Epithelial cell of alveolus of lung (primary cell): ENCODE results near the gene FAM78A. TPM values are rescaled to one million over a fixed set of nuclear protein-coding genes. Genes with fewer than 3 reads are reported as not detected.

ENCODE experiments used
- total RNA-seq: library from RNA; depleted of rRNA; stranded (reverse); fragments of >200 nt; gene quantifications from 2 replicates; pipeline ENCODE4 v1.2.1, GENCODE V29; 2015

FAM78A gene
- 0.24 and 0.52 TPM in 2 replicates for total RNA-seq

DNA sequence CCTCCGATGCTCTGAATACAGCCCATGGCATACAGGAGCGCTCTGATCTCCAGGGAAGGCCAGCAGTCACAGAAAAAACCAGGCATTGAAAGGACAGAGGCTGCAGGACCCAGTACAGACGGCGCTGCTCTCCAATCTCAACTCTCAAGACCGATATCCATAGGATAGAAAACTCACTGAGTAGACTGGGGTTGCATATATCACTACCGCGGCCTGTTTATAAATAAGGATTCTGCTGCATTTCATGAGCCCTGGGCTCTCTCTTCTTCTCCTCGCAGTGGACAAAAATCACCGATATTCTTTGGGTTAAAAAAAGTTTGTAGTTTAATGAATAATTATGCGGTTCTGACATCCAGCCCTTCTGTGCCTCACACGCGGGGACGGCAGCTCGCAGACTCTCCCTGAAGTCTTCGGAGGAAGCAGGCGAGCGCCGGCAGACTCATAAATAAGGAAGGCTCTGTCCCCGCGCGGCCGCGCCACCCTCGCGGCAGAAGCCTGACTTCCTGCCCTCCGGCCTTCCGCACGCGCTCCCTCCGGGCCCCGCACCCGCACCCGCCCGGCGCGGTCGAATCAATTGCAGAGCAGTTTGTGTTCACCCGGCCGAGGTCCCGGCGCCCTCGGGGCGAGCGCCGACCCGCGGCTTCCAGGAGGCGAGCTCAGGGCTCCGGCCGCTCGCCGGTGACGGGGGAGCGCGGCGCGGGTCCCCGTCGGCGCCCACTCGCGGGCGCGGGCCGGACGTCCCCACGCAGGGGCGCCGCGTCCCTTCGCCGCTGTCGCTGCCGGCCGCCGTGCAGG is at the start of gene FAM78A:
Gene FAM78A (minus strand): TSS at position 417 of the 795 bp plus-strand sequence. CDS start 331 bp downstream, at position 86.

GRCh38 chr9:131289301-131290035 is 13.2 kb upstream of the FAM78A start, which contains the start of gene PLPP7:
Gene PLPP7, plus strand, starts transcription at chr9:131289723. Its CDS starts 275 bp downstream, at chr9:131289998.

Other genes starting within 250 kb of the FAM78A start
- 0.08 and 0.13 TPM in 2 replicates for gene AIF1L, start 180.0 kb downstream of the FAM78A start, total RNA-seq
- gene NUP214, start 150.9 kb downstream of the FAM78A start, total RNA-seq = 15.1 and 30.6 TPM in 2 replicates
- gene PLPP7, start 13.2 kb upstream of the FAM78A start, total RNA-seq = 4.5 and 5.1 TPM in 2 replicates
- 65.2 and 76.7 TPM in 2 replicates for gene PRRC2B, start 117.6 kb upstream of the FAM78A start, total RNA-seq
- gene POMT1, start 226.4 kb upstream of the FAM78A start, total RNA-seq = 19.9 and 38.7 TPM in 2 replicates